Right cardiac atrium (tissue), 5 donors: ENCODE measurements around the gene C1QB. TPM values are rescaled to one million over a fixed set of nuclear protein-coding genes. Genes with fewer than 3 reads are reported as not detected.
A peak's percentile ranks its signal among the peaks of the same experiment; 100 is the strongest.

Experiments
- ATAC-seq, 2 donors: fragments of 200-7000 bp; cut with Tn5 transposase; one replicate each; pipeline versions ENCODE4 v1.8.0 to v1.9.1; 2020; ENCODE audit warnings: moderate library complexity in 2 of 2, mild to moderate bottlenecking in 1 of 2
- DNase-seq, 3 donors: peaks; one replicate each; pipeline ENCODE4 v3.0.0-alpha.2; 2020
- H3K27ac ChIP-seq: one replicate; pipeline ENCODE4 v1.5.1; 2013; ENCODE audit warnings: mild to moderate bottlenecking, low read length, control low read depth, moderate library complexity
- H3K27me3 ChIP-seq: one replicate; pipeline ENCODE4 v1.6.1; 2013; ENCODE audit not compliant: control insufficient read depth, insufficient read depth
- H3K4me1 ChIP-seq: one replicate; pipeline ENCODE4 v1.6.1; 2013; ENCODE audit warnings: low read length; ENCODE audit not compliant: control insufficient read depth, insufficient read depth
- H3K4me3 ChIP-seq: one replicate; pipeline ENCODE4 v1.5.1; 2013; ENCODE audit warnings: low read length, control low read depth
- H3K9me3 ChIP-seq: one replicate; pipeline ENCODE4 v1.6.1; 2013; ENCODE audit warnings: low read length; ENCODE audit not compliant: control insufficient read depth
- WGBS: extraction: QIAGEN DNeasy Blood & Tissue Kit; methylation state at CpG from one replicate; pipeline ENCODE4 v1.1.7; 2013; 5-methylcytosine and 5-hydroxymethylcytosine counted together
- intact Hi-C, 4 donors: fragments of 100-400 bp; cut with DNase I; formaldehyde crosslinking; loops; one replicate each; pipeline versions ENCODE4 v1.11.0 to v1.14.0; 2022 to 2023
- long read RNA-seq, 4 donors: library from polyadenylated mRNA; unstranded; transcript quantifications; one replicate each; pipeline ENCODE4 v2.0.0, GENCODE V29; 2020 to 2021
- polyA plus RNA-seq: library from polyadenylated mRNA; stranded (reverse); fragments of 200-250 nt; gene quantifications from one replicate; pipeline ENCODE4 v1.2.3, GENCODE V29; 2013
- total RNA-seq, 4 donors: library from RNA; stranded (reverse); fragmentation: NEBNext Ultra II Directional; extraction: Animal tissue kit (Norgen Biotek cat#: 25700); gene quantifications; one replicate each; pipeline ENCODE4 v1.2.1, GENCODE V29; 2021
- donor health status: healthy with polysubstance abuse.
- donor health status: DM: no; HTN: yes; CAD: no.
- donor health status: DM: no; HTN: no; CAD: no.
- donor health status: DM: no; HTN: yes; CAD: no; lungs with severe emphysema.
- donor health status: DM: yes; HTN: yes; CAD: no.

The C1QB gene, protein sequence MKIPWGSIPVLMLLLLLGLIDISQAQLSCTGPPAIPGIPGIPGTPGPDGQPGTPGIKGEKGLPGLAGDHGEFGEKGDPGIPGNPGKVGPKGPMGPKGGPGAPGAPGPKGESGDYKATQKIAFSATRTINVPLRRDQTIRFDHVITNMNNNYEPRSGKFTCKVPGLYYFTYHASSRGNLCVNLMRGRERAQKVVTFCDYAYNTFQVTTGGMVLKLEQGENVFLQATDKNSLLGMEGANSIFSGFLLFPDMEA
- total RNA-seq, result 100 to 1,000 TPM; 129 to 244 (median 166) TPM
- polyA plus RNA-seq, result 53.5 TPM
- long read RNA-seq, donor 1, transcript C1QB-203 (3 exons, 1,254 nt), result major isoform, 63 of 75 reads
- long read RNA-seq, donor 1, partial matches to known transcripts, result 12 of 75 reads
- long read RNA-seq, donor 1, other reads (novel, unspliced or antisense), result 0 of 75 reads
- long read RNA-seq, donor 2, transcript C1QB-203 (3 exons, 1,254 nt), result major isoform, 44 of 66 reads
- long read RNA-seq, donor 2, partial matches to known transcripts, result 20 of 66 reads
- long read RNA-seq, donor 2, other reads (novel, unspliced or antisense), result 2 of 66 reads
- long read RNA-seq, donor 3, transcript C1QB-203 (3 exons, 1,254 nt), result major isoform, 21 of 25 reads
- long read RNA-seq, donor 3, partial matches to known transcripts, result 1 of 25 reads
- long read RNA-seq, donor 3, other reads (novel, unspliced or antisense), result 2 of 25 reads
- long read RNA-seq, donor 4, transcript C1QB-203 (3 exons, 1,254 nt), result major isoform, 37 of 43 reads
- long read RNA-seq, donor 4, partial matches to known transcripts, result 5 of 43 reads
- long read RNA-seq, donor 4, other reads (novel, unspliced or antisense), result 0 of 43 reads

GRCh38 chr1:22652881-22653316, at the start of gene C1QB:
Gene C1QB (plus strand): TSS chr1:22653236. CDS start chr1:22659463, 6,227 bp downstream.
- no peaks in the 10 kb centered on the region for H3K4me1 ChIP-seq
- H3K4me3 ChIP-seq, result no peak within 1 kb of the TSS
- WGBS, result 73% methylated on average over 13 of the region's 13 CpGs
- ATAC-seq (peak; percentile 76 to 81), DNase-seq (peak; percentile 60 to 85 (median 80))
- H3K27me3 ChIP-seq, result no peaks in the 10 kb centered on the region
- peak within 1 kb of the TSS; percentile 8 for H3K27ac ChIP-seq
- intact Hi-C loops, result no loop called here
- no peaks in the 10 kb centered on the region for H3K9me3 ChIP-seq

DNA sequence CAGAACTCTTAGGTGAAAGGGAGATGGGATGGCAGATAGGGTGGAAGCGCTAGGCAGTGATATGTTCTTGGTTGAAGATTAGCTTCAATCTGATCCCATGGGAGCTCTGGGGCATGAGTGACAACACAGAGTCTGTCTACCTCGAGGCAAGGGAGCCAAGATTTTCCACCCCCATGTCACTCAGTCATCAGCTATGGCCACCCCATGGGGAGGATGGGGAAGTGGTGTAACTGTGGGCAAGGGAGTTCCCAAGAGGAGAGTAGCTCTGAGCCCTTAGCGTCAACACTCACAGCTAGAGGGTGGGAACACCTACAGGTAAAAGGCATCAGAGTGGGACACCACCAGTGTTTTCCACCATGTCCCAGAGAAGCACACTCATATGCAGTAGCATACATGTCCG, 46.9 kb upstream of the C1QB start:
- no peak overlapping the region for H3K27ac ChIP-seq
- WGBS, result 48% methylated on average over 4 of the region's 4 CpGs
- DNase-seq (no peak), ATAC-seq (no peak)
- no peaks in the 10 kb centered on the region for H3K4me1 ChIP-seq
- no peak overlapping the region for H3K4me3 ChIP-seq
- H3K9me3 ChIP-seq, result no peaks in the 10 kb centered on the region
- intact Hi-C loops, result no loop called here
- H3K27me3 ChIP-seq, result no peaks in the 10 kb centered on the region

- intact Hi-C loops, result no loop called here
- no peaks in the 10 kb centered on the region for H3K27me3 ChIP-seq
Measured at GRCh38 chr1:22607154-22607553, 45.9 kb upstream of the C1QB start.

GRCh38 chr1:22608361-22608760, 44.7 kb upstream of the C1QB start:
- no peaks in the 10 kb centered on the region for H3K27me3 ChIP-seq
- intact Hi-C loops, result no loop called here
- H3K4me1 ChIP-seq, result no peaks in the 10 kb centered on the region
- DNase-seq, result no peak
- no peaks in the 10 kb centered on the region for H3K9me3 ChIP-seq
- no peak for ATAC-seq
- H3K4me3 ChIP-seq, result no peak overlapping the region
- no peak overlapping the region for H3K27ac ChIP-seq
- WGBS, result 60% methylated on average over 3 of the region's 3 CpGs

More at GRCh38 chr1:22607154-22607553, 45.9 kb upstream of the C1QB start:
- no peaks in the 10 kb centered on the region for H3K9me3 ChIP-seq
- WGBS, result 8% methylated on average over 10 of the region's 10 CpGs
- H3K27ac ChIP-seq, result no peak overlapping the region
- H3K4me1 ChIP-seq, result no peaks in the 10 kb centered on the region
- DNase-seq (no peak), ATAC-seq (no peak)
- no peak overlapping the region for H3K4me3 ChIP-seq

GRCh38 chr1:22609291-22609690, 43.7 kb upstream of the C1QB start:
- H3K4me3 ChIP-seq, result no peak overlapping the region
- no peaks in the 10 kb centered on the region for H3K4me1 ChIP-seq
- WGBS, result 18% methylated on average over 6 of the region's 6 CpGs
- no peak overlapping the region for H3K27ac ChIP-seq
- DNase-seq (no peak), ATAC-seq (no peak)
- intact Hi-C loops, result no loop called here
- H3K9me3 ChIP-seq, result no peaks in the 10 kb centered on the region
- H3K27me3 ChIP-seq, result no peaks in the 10 kb centered on the region

GRCh38 chr1:22611530-22611947, 41.5 kb upstream of the C1QB start:
- intact Hi-C loops, result no loop called here
- Histone ChIP-seq H3K4me1 (no peaks in the 10 kb centered on the region), H3K9me3 (no peaks in the 10 kb centered on the region), H3K27ac (no peak overlapping the region), H3K4me3 (no peak overlapping the region), H3K27me3 (no peaks in the 10 kb centered on the region)
- DNase-seq, result peak in 2 of 3 donors; percentile 45 to 84
- ATAC-seq, result peak; percentile 31 to 36
- WGBS, result 21% methylated on average over 7 of the region's 7 CpGs

- Histone ChIP-seq H3K27me3 (no peaks in the 10 kb centered on the region), H3K4me3 (no peak overlapping the region), H3K27ac (no peak overlapping the region), H3K4me1 (no peaks in the 10 kb centered on the region), H3K9me3 (no peaks in the 10 kb centered on the region)
- intact Hi-C loops, result no loop called here
- ATAC-seq, result no peak
- no peak for DNase-seq
- WGBS, result 45% methylated on average over 12 of the region's 12 CpGs
Measured at GRCh38 chr1:22612671-22613571, 40.1 kb upstream of the C1QB start.

GRCh38 chr1:22613572-22613918, 39.5 kb upstream of the C1QB start:
- no peak overlapping the region for H3K4me3 ChIP-seq
- no peaks in the 10 kb centered on the region for H3K9me3 ChIP-seq
- intact Hi-C loops, result no loop called here
- WGBS, result 59% methylated on average over 5 of the region's 5 CpGs
- H3K4me1 ChIP-seq, result no peaks in the 10 kb centered on the region
- H3K27ac ChIP-seq, result no peak overlapping the region
- no peak for ATAC-seq
- H3K27me3 ChIP-seq, result no peaks in the 10 kb centered on the region
- DNase-seq, result no peak

DNA sequence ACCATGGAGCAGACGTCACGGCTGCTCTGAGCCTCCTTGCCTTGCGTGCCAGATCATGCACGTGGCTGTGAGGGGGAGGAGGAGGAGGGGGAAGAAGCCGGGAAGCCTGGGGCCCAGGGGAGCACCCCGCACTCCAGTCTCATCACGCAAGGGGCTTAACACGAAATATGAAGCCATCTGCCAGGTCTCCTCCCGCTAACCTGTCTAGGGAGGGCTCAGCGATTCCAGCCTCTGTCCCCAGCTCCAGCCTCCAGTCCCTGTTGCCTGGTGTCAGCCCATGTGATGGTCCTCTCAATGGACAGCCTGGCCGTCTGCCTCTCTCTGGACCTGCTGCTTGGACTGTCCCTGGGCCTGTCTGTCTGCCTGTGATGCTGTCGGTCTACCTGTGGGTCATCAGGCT, 39.1 kb upstream of the C1QB start:
- H3K27me3 ChIP-seq, result no peaks in the 10 kb centered on the region
- 47% methylated on average over 12 of the region's 12 CpGs for WGBS

GRCh38 chr1:22615886-22616285, 37.1 kb upstream of the C1QB start:
- intact Hi-C loops, result no loop called here
- Histone ChIP-seq H3K27me3 (no peaks in the 10 kb centered on the region), H3K4me1 (no peaks in the 10 kb centered on the region), H3K27ac (no peak overlapping the region), H3K4me3 (no peak overlapping the region), H3K9me3 (no peaks in the 10 kb centered on the region)
- 60% methylated on average over 2 of the region's 2 CpGs for whole genome bisulfite sequencing
- no peak for ATAC-seq
- DNase-seq, result no peak

More for the DNA sequence above, 39.1 kb upstream of the C1QB start:
- intact Hi-C loops, result no loop called here
- H3K4me3 ChIP-seq, result no peak overlapping the region
- DNase-seq, result no peak
- H3K9me3 ChIP-seq, result no peaks in the 10 kb centered on the region
- H3K4me1 ChIP-seq, result no peaks in the 10 kb centered on the region
- no peak for ATAC-seq
- H3K27ac ChIP-seq, result no peak overlapping the region
